Ureter (tissue), 1 donor: Measurements from ENCODE around the gene SLIT3. TPM values are rescaled to one million over a fixed set of nuclear protein-coding genes. Genes with fewer than 3 reads are reported as not detected.

Source experiments
- DNase-seq: peaks from one replicate; pipeline ENCODE4 v3.0.0-alpha.2; 2020; ENCODE audit warnings: low spot score
- total RNA-seq: library from RNA; stranded (reverse); gene quantifications from one replicate; pipeline ENCODE4 v1.2.4, GENCODE V29; 2023
- donor health status: DM: yes; HTN: yes; CAD: no.

Gene SLIT3
- total RNA-seq, 1 donor from 2014 or later, result 67.0 TPM

- no peak for DNase-seq
Measured at GRCh38 chr5:168833936-168834335, 467.0 kb downstream of the SLIT3 start.

DNA sequence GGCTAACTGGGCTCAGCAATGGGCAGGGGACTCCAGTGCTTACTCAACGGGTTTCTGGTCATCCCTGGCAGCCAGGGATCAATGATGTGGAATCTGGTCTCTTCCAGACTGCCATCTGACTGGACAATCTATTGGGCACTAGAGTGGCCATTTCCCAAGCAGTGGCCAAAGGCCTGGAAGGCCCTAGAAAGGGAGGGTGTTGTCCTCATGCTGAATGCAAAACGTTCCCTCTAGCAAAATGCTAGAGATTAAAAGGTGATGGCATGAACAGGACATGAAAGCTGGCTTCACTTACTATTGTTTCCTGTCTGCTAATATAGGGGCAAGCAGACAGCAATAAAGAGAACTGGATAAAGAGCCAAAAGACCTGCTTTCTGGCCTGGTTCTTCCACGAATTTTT, 467.6 kb downstream of the SLIT3 start:
- DNase-seq, result no peak

GRCh38 chr5:168832308-168832707, 468.6 kb downstream of the SLIT3 start:
- no peak for DNase-seq

DNA sequence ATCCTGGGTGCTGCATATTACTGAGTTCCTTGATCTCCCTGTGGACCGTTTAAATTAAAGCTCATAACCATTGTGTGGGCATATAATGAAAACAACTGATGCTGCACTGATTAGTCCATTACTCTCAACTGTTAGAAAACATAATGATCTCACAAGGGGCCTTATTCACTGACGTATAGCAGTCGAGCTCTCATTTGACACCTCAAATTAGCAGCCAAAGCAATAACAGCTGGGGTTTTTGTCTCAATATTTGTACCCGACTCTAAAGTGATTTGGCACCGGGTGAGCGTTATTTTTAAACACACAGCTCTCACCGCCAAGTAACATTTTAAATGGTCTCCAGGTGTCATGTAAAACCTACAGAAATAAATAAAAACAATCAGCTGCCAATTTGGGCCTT, 469.6 kb downstream of the SLIT3 start:
- DNase-seq, result no peak

DNA sequence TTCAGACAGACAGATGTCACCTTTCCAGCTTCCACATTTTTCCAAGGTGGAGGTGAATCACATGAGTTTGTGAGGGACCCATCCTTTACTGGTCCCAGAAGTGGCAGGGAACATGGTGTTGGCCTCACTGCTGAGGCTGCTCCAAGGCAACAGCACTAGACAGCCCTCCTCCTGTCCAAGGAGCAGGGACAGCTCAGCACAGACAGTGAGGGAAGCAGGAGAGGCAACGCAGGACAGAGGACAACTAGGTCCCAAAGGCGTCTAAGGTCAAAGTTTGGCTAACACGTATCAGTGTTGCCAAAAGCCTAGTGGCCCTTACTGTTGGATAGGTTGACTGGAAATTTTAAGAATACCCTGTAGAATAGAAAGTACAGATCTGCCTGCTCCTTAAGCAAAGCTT, 470.1 kb downstream of the SLIT3 start:
- no peak for DNase-seq

DNA sequence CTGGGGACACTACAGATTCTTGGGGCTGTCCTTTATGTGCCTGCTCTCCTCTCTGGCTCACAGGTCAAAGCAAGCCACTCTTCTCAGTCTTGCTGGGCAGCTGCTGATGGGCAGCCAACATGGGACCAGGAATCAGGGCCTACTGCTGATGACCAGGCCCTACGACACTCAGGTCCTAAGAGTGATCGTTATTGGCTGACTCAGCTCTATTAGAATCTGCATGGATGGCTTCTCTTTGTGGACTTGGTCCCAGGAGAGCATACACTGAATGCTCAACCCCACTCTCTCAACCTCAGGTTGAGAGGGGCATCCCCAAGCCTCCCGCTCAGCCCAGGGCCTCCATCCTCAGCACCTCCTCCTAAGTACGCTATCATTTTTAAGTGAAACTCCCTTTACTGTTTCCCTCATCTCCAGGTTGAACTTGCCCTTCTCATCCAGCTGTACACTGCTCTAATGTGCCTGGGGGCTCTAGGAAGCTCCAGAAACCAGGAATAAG, 471.0 kb downstream of the SLIT3 start:
- no peak for DNase-seq

GRCh38 chr5:168829044-168829443, 471.9 kb downstream of the SLIT3 start:
- no peak for DNase-seq

- DNase-seq, result no peak
Measured at GRCh38 chr5:168827636-168828035, 473.3 kb downstream of the SLIT3 start.

DNA sequence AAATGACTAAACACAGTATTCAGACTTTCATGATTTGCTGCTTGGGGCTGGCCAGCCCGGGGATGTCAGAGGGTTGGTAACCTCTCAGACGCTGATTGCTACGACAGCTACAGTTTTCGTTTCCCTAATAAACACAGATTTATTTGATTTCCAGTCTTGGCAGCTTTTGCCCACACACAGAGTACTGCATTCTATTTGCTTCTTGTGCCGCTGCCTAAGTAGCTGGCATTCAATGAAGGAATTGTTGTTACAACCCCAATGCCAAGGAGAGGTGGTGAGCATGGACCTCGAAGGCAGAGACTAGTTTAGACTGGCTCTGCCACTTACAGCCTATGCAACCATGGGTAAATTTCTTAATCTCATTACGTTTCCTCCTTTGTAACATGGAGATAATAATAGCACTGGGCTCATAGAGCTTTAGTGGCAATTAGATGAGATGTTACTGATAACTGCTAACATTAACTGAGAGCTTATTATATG, 474.7 kb downstream of the SLIT3 start:
- no peak for DNase-seq

- no peak for DNase-seq
Measured at GRCh38 chr5:168822745-168823281, 478.1 kb downstream of the SLIT3 start.

- no peak for DNase-seq
Measured at GRCh38 chr5:168822248-168822744, 478.6 kb downstream of the SLIT3 start.

DNA sequence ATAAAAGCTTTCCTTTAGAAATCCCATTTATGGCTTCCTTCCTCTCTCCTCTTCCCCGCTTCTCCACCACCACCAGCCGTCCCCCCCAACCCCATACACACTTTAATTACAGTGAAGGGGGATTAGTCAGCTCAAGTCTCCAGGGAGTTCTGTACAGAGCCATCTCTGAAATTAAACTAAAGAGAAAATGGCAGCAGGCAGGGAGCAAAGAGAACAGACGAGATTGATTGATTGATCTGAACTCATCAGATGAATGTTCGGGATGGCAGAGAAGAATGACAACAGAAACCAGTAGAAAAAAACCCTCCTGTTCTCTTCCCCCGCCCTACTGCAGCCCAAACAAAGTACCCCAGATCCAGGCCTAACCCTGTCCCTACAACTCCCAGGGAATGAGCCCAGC, 480.1 kb downstream of the SLIT3 start:
- no peak for DNase-seq

DNA sequence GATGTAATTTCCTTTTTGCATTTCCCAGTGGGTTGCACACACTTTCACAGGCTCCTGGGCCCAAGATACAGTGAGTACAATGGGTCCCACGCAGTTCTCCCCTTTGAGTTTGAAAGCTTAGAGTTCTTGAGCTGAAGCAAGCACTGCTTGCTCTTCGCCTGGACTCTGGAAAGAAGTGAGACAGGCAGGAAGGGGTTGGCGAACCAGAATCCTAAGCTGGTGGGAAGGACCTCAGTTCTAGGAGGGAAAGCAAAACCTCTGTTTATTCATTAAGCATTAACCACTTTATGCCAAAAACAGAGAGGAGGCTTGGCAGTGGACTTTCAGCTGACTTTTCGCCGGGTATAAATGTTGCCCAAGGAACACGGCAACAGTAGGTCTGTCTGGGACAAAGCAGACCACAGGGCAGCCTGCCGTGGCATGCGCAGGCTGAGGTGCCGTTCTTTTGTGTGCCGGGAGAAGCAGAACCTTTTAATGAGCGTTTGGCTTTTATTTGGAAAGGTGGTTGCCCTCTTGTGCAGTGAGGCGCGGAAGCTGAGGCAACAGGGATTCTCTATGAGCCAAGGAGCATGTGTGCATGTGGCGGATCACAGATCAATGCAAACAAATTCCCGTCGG, 481.8 kb downstream of the SLIT3 start:
- DNase-seq, result no peak

- DNase-seq, result no peak
Measured at GRCh38 chr5:168818558-168818957, 482.4 kb downstream of the SLIT3 start.

- no peak for DNase-seq
Measured at GRCh38 chr5:168817591-168817990, 483.3 kb downstream of the SLIT3 start.

DNA sequence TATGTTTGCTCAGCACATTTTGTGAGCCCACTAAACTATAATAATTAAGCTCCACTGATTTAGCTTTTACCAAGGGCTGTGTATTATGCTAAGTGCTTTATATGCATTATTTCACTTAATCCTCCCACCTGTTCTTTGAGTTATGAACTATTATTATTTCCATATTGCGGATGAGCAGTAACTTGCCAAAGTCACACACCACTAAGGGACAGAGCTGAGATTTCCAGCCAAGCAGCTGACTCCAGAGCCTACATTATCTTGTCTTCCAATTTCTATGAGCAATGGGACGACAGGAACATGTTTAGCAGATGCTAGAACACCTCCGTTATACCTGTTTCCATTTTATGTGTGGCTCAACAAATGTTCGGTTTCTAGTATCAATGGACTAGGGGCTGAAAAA, 484.3 kb downstream of the SLIT3 start:
- DNase-seq, result no peak

GRCh38 chr5:168813184-168813968, 487.6 kb downstream of the SLIT3 start:
- no peak for DNase-seq

DNA sequence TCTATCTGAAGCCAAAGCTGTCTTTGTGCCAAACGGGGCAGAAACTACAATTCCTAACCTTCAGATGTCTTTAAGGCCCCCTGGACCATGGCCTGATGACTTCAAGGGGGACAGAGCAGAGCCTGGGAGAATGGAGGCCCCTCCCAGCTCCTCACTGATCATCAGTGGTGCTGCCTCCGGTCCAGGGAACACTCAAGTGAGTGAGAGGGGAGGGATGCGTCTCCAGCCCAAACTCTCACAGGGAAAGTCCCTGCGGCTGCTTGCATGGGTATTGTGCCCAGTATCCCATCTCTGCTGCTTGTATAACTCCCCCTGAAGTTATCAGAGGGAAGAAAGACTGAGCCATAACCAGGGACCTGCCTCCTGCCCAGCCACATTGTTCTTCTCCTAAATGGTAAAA, 490.3 kb downstream of the SLIT3 start:
- no peak for DNase-seq

DNA sequence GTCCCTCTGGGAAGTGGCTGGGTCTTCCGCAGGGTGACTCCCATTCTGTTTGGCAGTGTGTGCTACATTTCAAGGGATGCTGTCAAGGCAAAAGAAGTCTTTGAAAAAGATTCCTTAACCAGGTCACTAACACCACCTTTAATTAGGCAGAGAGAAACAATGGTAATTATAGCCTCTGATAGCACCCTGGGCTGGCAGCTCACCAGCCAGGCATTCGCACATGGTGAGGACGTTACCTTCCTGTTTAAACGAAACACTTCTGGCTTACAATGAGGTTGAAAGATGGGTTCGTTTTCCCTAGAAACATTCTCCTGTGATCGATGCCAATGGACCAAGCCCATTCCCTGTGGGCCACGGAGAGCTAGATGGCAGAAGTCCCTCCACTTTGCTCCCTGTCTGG, 491.7 kb downstream of the SLIT3 start:
- DNase-seq, result no peak

- no peak for DNase-seq
Measured at GRCh38 chr5:168808051-168808616, 492.8 kb downstream of the SLIT3 start.

GRCh38 chr5:168807287-168807686, 493.7 kb downstream of the SLIT3 start:
- DNase-seq, result no peak

DNA sequence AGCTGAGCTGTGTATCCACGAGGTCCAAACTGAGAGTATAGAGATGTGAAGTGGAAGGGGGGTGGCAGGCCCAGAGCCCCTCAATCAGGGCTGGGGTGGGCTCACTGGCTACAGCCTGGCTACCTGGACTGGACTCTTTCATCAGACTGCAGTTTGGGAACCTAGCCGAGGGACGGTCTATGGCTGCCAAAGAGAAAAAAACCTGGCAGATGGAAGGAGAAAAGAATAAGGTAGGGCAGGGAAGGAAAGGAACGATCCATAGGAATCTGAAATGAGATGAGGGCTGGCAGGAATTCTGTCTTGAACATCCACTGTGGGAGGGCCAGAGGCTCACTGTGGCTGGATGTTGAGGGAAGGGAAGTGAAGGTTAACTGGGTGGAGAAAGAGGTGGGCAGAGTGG, 497.4 kb downstream of the SLIT3 start:
- DNase-seq, result no peak
